ENCODE results near the gene IFNL2. TPM values are rescaled to one million over a fixed set of nuclear protein-coding genes. Genes with fewer than 3 reads are reported as not detected.

Gene IFNL2
- total RNA-seq, 4 donors from 2014 or later: not detected

- no peak for TF ChIP-seq CTCF (IDR thresholded peaks at IDR 0.05)
- ATAC-seq (ENCODE audit: low FRiP score) (no peak), DNase-seq (ENCODE audit: low spot score) (no peak)
These were observed 13.8 kb downstream of the IFNL2 start for GRCh38 chr19:39282021-39282420.

- no peak for TF ChIP-seq CTCF (IDR thresholded peaks at IDR 0.05)
These were observed 15.8 kb downstream of the IFNL2 start for GRCh38 chr19:39284032-39284431.

GRCh38 chr19:39293394-39293793 is 25.2 kb downstream of the IFNL2 start:
- TF ChIP-seq CTCF (IDR thresholded peaks at IDR 0.05): no peak
- ATAC-seq (ENCODE audit: low FRiP score) (no peak), DNase-seq (ENCODE audit: low spot score) (no peak)

More at GRCh38 chr19:39284032-39284431, 15.8 kb downstream of the IFNL2 start:
- no peak for DNase-seq (ENCODE audit: low spot score)
- no peak for ATAC-seq (ENCODE audit: low FRiP score)

- TF ChIP-seq CTCF (IDR thresholded peaks at IDR 0.05): no peak
- ATAC-seq (ENCODE audit: low FRiP score) (no peak), DNase-seq (ENCODE audit: low spot score) (no peak)
These were observed 28.0 kb downstream of the IFNL2 start, which contains the start of gene IFNL1 for GRCh38 chr19:39296055-39296645. TSS of gene IFNL1 (plus strand) at chr19:39296407. CDS start at chr19:39296422, 15 bp downstream.

- DNase-seq (ENCODE audit: low spot score): no peak
- no peak for TF ChIP-seq CTCF (IDR thresholded peaks at IDR 0.05)
These were observed 28.7 kb downstream of the IFNL2 start for GRCh38 chr19:39296906-39297305.

GRCh38 chr19:39297931-39298634 is 29.9 kb downstream of the IFNL2 start:
- no peak for TF ChIP-seq CTCF (IDR thresholded peaks at IDR 0.05)
- ATAC-seq (ENCODE audit: low FRiP score) (no peak), DNase-seq (ENCODE audit: low spot score) (no peak)

More at GRCh38 chr19:39296906-39297305, 28.7 kb downstream of the IFNL2 start:
- no peak for ATAC-seq (ENCODE audit: low FRiP score)

GRCh38 chr19:39299404-39299803 is 31.2 kb downstream of the IFNL2 start:
- no peak for TF ChIP-seq CTCF (IDR thresholded peaks at IDR 0.05)
- ATAC-seq (ENCODE audit: low FRiP score) (no peak), DNase-seq (ENCODE audit: low spot score) (no peak)

All from omental fat pad (tissue), 4 donors.